Fibroblast of skin of right biceps (primary cell): ENCODE measurements around the gene LRRIQ3.
A peak's percentile ranks its signal among the peaks of the same experiment; 100 is the strongest.

Experiments used
- DNase-seq: peaks from one replicate; pipeline ENCODE4 v3.0.0-alpha.2; 2013

Gene LRRIQ3

GRCh38 chr1:74107394-74107793 lies 90.6 kb downstream of the LRRIQ3 start:
- DNase-seq, result no peak

GRCh38 chr1:74091371-74091770 lies 106.6 kb downstream of the LRRIQ3 start:
- no peak for DNase-seq

- DNase-seq, result no peak
Measured at GRCh38 chr1:74083128-74083527, 114.8 kb downstream of the LRRIQ3 start.

- DNase-seq, result no peak
Measured at GRCh38 chr1:74065081-74065480, 132.9 kb downstream of the LRRIQ3 start.

GRCh38 chr1:74057719-74058118 lies 140.3 kb downstream of the LRRIQ3 start:
- no peak for DNase-seq

GRCh38 chr1:74053407-74053806 lies 144.6 kb downstream of the LRRIQ3 start:
- no peak for DNase-seq

- no peak for DNase-seq
Measured at GRCh38 chr1:74050386-74050785, 147.6 kb downstream of the LRRIQ3 start.

- no peak for DNase-seq
Measured at GRCh38 chr1:74038042-74038441, 159.9 kb downstream of the LRRIQ3 start.

- DNase-seq, result no peak
Measured at GRCh38 chr1:74012583-74012982, 185.4 kb downstream of the LRRIQ3 start.

- DNase-seq, result no peak
Measured at GRCh38 chr1:74011736-74012135, 186.2 kb downstream of the LRRIQ3 start.

- DNase-seq, result no peak
Measured at GRCh38 chr1:74010206-74010605, 187.8 kb downstream of the LRRIQ3 start.

- DNase-seq, result no peak
Measured at GRCh38 chr1:74005533-74005932, 192.4 kb downstream of the LRRIQ3 start.

- DNase-seq, result no peak
Measured at GRCh38 chr1:74003806-74004205, 194.2 kb downstream of the LRRIQ3 start.

GRCh38 chr1:73998348-73998959 lies 199.5 kb downstream of the LRRIQ3 start:
- peak; percentile 42 for DNase-seq

GRCh38 chr1:73980324-73981040 lies 217.5 kb downstream of the LRRIQ3 start:
- peak; percentile 2 for DNase-seq

GRCh38 chr1:73979684-73980083 lies 218.3 kb downstream of the LRRIQ3 start:
- no peak for DNase-seq

GRCh38 chr1:73978964-73979363 lies 219.0 kb downstream of the LRRIQ3 start:
- no peak for DNase-seq
